Measurements from ENCODE around the gene PXMP2.

DNA sequence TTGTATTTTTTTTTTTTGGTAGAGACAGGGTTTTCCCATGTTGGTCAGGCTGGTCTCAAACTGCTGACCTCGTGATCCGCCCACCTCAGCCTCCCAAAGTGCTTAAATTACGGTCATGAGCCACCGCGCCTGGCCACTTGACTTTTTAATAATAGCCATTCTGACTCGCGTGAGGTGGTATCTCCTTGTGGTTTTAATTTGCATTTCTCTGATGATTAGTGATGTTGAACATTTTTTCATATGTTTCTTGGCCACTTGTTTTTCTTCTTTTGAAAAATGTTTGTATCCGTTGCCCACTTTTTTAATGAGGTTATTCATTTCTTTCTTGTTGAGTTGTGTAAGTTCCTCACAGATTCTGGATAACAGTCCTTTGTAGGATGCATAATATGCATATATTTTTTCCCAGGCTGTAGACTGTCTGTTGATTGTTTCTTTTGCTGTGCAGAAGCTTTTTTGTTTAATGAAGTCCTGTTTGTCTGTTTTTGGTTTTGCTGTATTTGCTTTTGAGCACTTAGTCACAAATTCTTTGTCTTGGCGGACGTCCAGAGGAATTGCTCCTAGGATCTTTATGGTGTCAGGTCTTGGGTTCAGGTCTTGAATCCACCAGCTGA is 12.9 kb downstream of the PXMP2 start:
- TF ChIP-seq, protein P1, sequence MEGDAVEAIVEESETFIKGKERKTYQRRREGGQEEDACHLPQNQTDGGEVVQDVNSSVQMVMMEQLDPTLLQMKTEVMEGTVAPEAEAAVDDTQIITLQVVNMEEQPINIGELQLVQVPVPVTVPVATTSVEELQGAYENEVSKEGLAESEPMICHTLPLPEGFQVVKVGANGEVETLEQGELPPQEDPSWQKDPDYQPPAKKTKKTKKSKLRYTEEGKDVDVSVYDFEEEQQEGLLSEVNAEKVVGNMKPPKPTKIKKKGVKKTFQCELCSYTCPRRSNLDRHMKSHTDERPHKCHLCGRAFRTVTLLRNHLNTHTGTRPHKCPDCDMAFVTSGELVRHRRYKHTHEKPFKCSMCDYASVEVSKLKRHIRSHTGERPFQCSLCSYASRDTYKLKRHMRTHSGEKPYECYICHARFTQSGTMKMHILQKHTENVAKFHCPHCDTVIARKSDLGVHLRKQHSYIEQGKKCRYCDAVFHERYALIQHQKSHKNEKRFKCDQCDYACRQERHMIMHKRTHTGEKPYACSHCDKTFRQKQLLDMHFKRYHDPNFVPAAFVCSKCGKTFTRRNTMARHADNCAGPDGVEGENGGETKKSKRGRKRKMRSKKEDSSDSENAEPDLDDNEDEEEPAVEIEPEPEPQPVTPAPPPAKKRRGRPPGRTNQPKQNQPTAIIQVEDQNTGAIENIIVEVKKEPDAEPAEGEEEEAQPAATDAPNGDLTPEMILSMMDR (conservative IDR thresholded peaks at IDR 0.05; ENCODE audit: low read length), result no peak
- no peak for TF ChIP-seq EZH2phosphoT487 (IDR thresholded peaks at IDR 0.05; ENCODE audit: borderline replicate concordance, low read depth, low read length)
